Glutamatergic neuron (in vitro differentiated cells): ENCODE data around the gene IL16. TPM values are rescaled to one million over a fixed set of nuclear protein-coding genes. Genes with fewer than 3 reads are reported as not detected.

Experiments
- DNase-seq: peaks from one replicate; pipeline ENCODE4 v3.0.0; 2022
- H3K27ac Mint-ChIP-seq: one replicate; pipeline ENCODE4 v1.8.0; 2020; ENCODE audit warnings: mild to moderate bottlenecking, mixed read lengths, inconsistent platforms; ENCODE audit not compliant: unreplicated experiment
- H3K27me3 Mint-ChIP-seq: one replicate; pipeline ENCODE4 v1.8.0; 2020; ENCODE audit warnings: mild to moderate bottlenecking, moderate library complexity, mixed read lengths, inconsistent platforms; ENCODE audit not compliant: unreplicated experiment
- H3K36me3 Mint-ChIP-seq: one replicate; pipeline ENCODE4 v1.8.0; 2020; ENCODE audit warnings: mild to moderate bottlenecking, mixed read lengths, inconsistent platforms; ENCODE audit not compliant: unreplicated experiment
- H3K4me1 Mint-ChIP-seq: one replicate; pipeline ENCODE4 v1.8.0; 2020; ENCODE audit warnings: mild to moderate bottlenecking, low read depth, mixed read lengths, inconsistent platforms; ENCODE audit not compliant: unreplicated experiment
- H3K4me3 Mint-ChIP-seq: one replicate; pipeline ENCODE4 v1.8.0; 2020; ENCODE audit warnings: mild to moderate bottlenecking, mixed read lengths, inconsistent platforms; ENCODE audit not compliant: unreplicated experiment
- H3K9me3 Mint-ChIP-seq: one replicate; pipeline ENCODE4 v1.8.0; 2020; ENCODE audit warnings: mild to moderate bottlenecking, moderate library complexity, mixed read lengths, inconsistent platforms; ENCODE audit not compliant: unreplicated experiment
- CTCF ChIP-seq: fragments of 200-600 bp; sonication (generic); IDR thresholded peaks from one replicate; pipeline ENCODE4 v1.5.0; 2021; ENCODE audit not compliant: partially characterized antibody, unreplicated experiment
- total RNA-seq: library from RNA; stranded (reverse); fragmentation: NEBNext Ultra II Directional; extraction: Animal tissue kit (Norgen Biotek cat#: 25700); gene quantifications from one replicate; pipeline ENCODE4 v1.2.1, GENCODE V29; 2021; ENCODE audit not compliant: unreplicated experiment

Gene IL16
- total RNA-seq, 1 donor from 2014 or later: 0.27 TPM

GRCh38 chr15:81182031-81182755 lies 14.5 kb upstream of the IL16 start:
- Mint-ChIP-seq H3K9me3 (no peaks in the 10 kb centered on the region), H3K27me3 (no peaks in the 10 kb centered on the region), H3K4me1 (peaks cover 7% of the 10 kb centered on the region), H3K27ac (no peak overlapping the region), H3K36me3 (no peaks in the 10 kb centered on the region), H3K4me3 (no peak overlapping the region)
- DNase-seq: no peak
- TF ChIP-seq CTCF: no peak

GRCh38 chr15:81182756-81183438 lies 13.8 kb upstream of the IL16 start:
- TF ChIP-seq CTCF: no peak
- Mint-ChIP-seq H3K9me3 (no peaks in the 10 kb centered on the region), H3K36me3 (no peaks in the 10 kb centered on the region), H3K4me1 (peaks cover 7% of the 10 kb centered on the region), H3K27ac (no peak overlapping the region), H3K27me3 (no peaks in the 10 kb centered on the region), H3K4me3 (no peak overlapping the region)
- no peak for DNase-seq

- H3K27ac Mint-ChIP-seq: no peak overlapping the region
- peaks cover 7% of the 10 kb centered on the region for H3K4me1 Mint-ChIP-seq
- H3K27me3 Mint-ChIP-seq: no peaks in the 10 kb centered on the region
Measured at GRCh38 chr15:81183439-81183775, 13.3 kb upstream of the IL16 start.

GRCh38 chr15:81184188-81184587 lies 12.5 kb upstream of the IL16 start:
- TF ChIP-seq CTCF: no peak
- no peak overlapping the region for H3K27ac Mint-ChIP-seq
- no peak for DNase-seq
- H3K4me1 Mint-ChIP-seq: peaks cover 7% of the 10 kb centered on the region
- no peaks in the 10 kb centered on the region for H3K27me3 Mint-ChIP-seq
- no peak overlapping the region for H3K4me3 Mint-ChIP-seq
- no peaks in the 10 kb centered on the region for H3K36me3 Mint-ChIP-seq
- H3K9me3 Mint-ChIP-seq: no peaks in the 10 kb centered on the region

More at GRCh38 chr15:81183439-81183775, 13.3 kb upstream of the IL16 start:
- DNase-seq: no peak
- Mint-ChIP-seq H3K4me3 (no peak overlapping the region), H3K9me3 (no peaks in the 10 kb centered on the region), H3K36me3 (no peaks in the 10 kb centered on the region)
- TF ChIP-seq CTCF: no peak

GRCh38 chr15:81185631-81186295 lies 10.9 kb upstream of the IL16 start:
- H3K27me3 Mint-ChIP-seq: peaks cover 2% of the 10 kb centered on the region
- no peak for DNase-seq
- H3K36me3 Mint-ChIP-seq: no peaks in the 10 kb centered on the region
- TF ChIP-seq CTCF: no peak
- H3K27ac Mint-ChIP-seq: no peak overlapping the region
- no peak overlapping the region for H3K4me3 Mint-ChIP-seq
- no peaks in the 10 kb centered on the region for H3K9me3 Mint-ChIP-seq
- H3K4me1 Mint-ChIP-seq: peaks cover 7% of the 10 kb centered on the region
